Dermis microvascular lymphatic vessel endothelial cell (primary cell): Measurements from ENCODE around the gene KIRREL1. TPM values are rescaled to one million over a fixed set of nuclear protein-coding genes. Genes with fewer than 3 reads are reported as not detected.
"Not testable (repeated sequence)": the region's sequence is repeated elsewhere in the genome, so short reads cannot be mapped to it uniquely, and the experiment has no call there.

Experiments
- DNase-seq, 2 donors: peaks; one replicate each; pipeline versions ENCODE4 v3.0.0 to v3.0.0-alpha.2; 2010; ENCODE audit warnings: low read depth in 2 of 2
- total RNA-seq: library from RNA; depleted of rRNA; stranded (reverse); fragments of >200 nt; gene quantifications from 2 replicates; pipeline ENCODE4 v1.2.1, GENCODE V29; 2014

Gene KIRREL1
- total RNA-seq, 1 donor from 2014 or later: 16.2 TPM

GRCh38 chr1:158103861-158104522, 110.5 kb downstream of the KIRREL1 start:
- no peak for DNase-seq

GRCh38 chr1:158104891-158105290, 111.4 kb downstream of the KIRREL1 start:
- DNase-seq: no peak

- no peak for DNase-seq
Observed at GRCh38 chr1:158105352-158106095, 112.1 kb downstream of the KIRREL1 start.

DNA sequence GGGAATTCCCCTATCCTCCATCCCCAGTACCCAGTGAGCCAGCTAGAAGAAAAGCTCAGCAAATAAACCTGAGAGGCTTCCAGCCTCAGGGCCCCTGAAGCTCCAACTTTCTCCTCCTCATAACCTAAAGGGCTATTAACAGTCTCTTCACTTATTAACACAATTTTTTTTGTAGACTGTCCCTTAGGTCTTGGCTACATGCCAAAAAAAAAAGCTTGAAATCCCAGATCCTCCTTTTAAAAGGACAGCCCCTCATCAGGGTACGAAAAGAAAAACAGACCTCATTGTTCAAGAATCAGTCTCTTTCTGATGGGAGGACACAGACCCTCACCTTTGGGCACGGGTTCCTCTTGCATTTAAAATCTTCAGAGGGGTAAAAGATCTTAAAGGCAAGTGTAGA, 114.5 kb downstream of the KIRREL1 start:
- no peak for DNase-seq

- peak in 1 of 2 donors; percentile 42 for DNase-seq
Observed at GRCh38 chr1:158112994-158113758, 119.7 kb downstream of the KIRREL1 start.

- DNase-seq: no peak
Observed at GRCh38 chr1:158113759-158114127, 120.3 kb downstream of the KIRREL1 start.

- no peak for DNase-seq
Observed at GRCh38 chr1:158115126-158115525, 121.7 kb downstream of the KIRREL1 start.

DNA sequence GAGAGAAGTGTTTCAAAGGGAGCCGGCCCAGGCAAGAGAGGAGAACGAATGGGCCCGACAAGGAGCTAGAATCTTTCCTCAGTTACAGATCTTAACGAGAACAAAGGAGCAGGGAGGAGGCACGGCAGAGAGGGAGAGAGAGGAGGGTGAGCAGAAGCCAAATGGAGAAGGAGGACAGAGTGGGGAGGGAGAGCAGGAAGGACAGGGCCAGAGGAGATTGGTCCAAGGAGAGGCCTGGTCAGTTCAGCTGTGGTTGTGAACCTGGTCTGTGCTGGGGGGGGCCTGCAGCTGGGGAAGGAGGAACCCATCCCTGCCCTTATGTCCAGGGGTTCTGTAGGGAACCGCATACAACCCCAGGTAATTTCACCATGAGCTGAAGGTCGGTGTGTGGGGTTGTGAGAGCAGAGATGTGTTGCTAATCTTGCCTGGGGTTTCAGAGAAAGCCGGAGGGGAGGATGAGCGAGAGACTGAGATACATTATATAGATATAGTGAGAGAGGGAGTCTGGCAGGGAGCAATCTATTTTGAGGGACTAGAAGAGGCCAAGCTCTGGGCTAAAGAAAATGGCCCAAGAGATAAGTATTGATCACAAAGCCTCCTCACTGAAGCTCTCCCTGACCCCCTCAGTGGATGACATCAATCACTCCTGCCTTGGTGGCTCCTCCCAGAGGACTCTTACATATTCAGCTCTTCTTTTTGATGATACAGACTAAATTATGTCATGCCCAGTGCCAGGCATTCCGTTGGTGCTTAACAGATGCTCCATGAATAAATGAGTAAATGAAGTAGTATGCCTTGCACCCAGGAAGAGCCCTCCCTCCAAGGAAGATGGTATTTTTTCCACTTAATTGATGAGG, 123.1 kb downstream of the KIRREL1 start:
- DNase-seq: no peak

DNA sequence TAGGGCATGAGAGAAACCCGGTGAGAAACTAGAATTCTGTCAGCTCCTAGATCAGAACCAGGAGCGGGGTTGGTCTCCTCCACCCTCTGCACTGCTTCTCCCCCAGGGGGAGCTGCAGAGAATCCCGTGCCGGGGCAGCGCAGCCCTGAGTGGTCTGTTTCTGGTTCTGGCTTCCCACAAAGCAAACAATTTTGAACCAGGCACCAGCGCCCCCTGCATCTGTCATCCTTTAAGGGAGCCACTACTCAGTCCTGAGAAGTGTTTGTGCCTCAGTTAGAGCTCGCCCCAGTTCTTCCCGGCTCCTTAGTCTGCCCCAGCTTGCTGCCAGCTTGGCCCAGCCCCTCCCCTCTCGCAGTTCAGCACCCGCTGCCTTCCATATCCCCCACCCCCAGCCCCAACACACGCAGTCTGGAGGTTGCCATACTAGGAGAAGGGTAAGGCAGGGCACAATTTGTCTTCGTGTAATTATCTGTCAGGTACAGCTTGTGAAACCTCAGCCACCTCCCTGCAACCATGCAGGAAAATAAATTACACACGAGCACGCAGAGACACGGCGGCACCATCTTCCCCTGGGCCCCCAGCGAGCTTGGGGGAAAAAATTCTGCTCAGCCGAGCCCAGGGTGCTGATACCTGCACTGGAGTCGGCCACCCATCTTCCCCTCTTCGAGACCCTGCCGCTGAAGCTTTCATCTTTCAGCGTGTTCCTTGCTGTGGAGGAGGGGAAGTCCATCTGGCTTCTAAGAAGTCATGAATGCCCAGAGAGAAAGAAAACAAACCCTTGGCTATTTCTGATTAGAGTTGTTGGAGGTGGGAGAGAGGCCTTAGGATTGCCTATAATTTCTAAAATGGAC, 124.6 kb downstream of the KIRREL1 start:
- peak; percentile 20 to 42 for DNase-seq

DNA sequence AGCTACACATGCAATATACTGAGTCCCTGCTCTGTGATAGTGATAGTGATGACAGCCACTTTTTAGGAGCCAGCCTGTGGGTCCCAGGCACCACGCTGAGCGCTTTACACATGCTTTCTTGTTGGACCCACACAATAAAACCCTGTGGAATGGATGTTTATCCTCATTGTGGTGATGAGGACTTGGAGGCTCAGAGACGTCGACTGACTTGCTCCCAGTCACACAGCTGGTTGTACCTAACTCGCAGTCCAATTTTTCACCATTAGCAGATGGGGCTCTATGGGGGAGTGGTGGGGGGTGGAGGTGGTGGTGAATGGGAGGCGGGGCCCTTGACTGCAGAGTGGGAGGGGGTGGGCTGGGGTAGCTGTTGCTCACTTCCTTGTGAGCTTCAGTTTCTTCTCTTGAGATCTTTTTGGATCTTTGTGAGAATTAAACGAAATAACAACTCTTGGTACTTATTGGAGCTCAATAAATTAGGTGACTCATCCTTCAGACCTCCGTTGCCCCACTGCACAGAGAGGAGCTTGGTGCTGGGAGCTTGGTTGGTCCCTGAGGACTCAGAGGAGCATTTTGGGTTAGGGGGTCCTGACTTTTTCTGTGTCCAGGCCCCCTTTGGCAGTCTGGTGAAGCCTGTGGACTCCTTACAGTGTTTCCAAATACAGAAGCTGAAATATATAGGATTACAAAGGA, 125.4 kb downstream of the KIRREL1 start:
- DNase-seq: no peak

- DNase-seq: no peak
Observed at GRCh38 chr1:158119976-158120653, 126.7 kb downstream of the KIRREL1 start.

DNA sequence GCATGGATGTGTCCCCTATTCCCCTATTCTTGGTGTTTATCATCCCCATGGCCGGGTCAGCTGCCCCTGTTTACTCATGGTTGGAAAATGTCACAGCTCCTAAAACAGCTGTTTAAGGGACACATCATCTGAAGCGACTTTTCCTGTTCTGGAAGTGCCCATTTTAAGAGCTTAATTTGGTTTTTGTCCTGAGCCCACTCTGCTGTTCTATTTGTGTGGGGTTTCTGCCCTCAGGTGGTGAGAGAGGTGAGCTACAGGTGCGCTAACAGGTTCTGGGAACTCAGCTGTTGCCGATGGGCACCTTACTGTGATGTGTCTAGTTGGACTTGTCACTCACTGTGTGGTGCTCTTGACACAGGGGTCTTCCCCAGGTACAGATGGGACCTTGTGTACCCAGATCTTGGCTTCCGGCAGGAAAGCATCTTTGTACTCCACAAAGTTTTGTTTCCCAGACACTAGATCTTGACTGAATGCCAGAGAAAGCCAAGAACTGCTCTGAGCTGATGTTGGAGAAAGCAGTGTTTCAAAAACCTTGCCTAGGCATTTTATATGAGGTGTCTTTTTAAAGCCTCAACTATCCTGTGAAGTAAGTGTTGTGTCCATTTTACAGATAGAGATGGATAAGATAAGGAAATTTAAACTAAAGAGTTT, 128.3 kb downstream of the KIRREL1 start:
- DNase-seq: peak; percentile 30 to 56

DNA sequence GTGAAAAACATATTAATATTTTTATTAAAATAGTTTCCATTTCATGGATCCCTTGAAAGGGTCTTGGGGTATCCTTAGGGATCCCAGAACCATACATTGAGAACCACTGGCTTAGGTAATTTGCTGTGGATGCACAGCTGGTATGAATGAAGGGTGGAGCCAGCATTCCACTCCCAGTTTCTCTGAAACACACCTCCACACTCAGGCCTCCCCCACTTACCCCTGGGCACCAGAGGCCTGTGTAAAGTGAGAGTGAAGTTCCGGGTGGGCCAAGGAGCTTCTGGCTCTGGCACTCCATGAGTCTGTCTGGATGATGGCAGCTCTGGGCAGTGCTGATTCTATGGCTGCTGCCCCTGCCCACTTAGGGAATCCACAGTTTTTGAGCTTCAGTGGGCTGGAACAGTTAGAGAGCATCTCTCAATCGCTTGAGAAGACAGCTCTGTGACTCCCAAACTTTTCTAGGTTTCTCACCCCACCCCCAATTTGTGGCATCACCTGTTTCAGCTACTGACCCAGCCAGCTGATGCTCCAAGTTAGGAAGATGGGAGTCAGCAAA, 129.5 kb downstream of the KIRREL1 start:
- DNase-seq: no peak

- DNase-seq: peak in 1 of 2 donors; percentile 62
Observed at GRCh38 chr1:158124034-158124433, 130.6 kb downstream of the KIRREL1 start.

DNA sequence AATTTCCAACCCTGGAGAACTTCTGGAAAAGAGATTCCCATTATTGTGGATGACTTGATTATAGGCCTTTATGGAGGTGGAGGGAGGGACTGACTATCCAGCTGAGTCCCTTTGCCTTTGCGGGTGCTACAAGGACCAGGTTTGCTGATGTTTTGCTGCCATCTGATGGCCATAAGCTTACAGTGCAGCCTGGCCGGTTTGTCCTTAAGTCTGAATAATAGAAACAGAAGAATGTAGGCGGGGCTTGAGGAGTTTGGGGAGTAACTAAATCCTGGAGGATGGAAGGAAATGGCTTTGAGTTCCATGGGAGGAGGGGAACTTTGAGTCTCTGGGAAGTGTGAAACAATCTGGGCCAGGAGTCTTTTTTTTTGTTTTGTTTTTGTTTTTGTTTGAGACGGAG, 131.6 kb downstream of the KIRREL1 start:
- DNase-seq: peak; percentile 68 to 90

GRCh38 chr1:158126425-158126824, 133.0 kb downstream of the KIRREL1 start:
- DNase-seq: no peak

GRCh38 chr1:158128531-158128930, 135.1 kb downstream of the KIRREL1 start:
- DNase-seq: not testable (repeated sequence)

DNA sequence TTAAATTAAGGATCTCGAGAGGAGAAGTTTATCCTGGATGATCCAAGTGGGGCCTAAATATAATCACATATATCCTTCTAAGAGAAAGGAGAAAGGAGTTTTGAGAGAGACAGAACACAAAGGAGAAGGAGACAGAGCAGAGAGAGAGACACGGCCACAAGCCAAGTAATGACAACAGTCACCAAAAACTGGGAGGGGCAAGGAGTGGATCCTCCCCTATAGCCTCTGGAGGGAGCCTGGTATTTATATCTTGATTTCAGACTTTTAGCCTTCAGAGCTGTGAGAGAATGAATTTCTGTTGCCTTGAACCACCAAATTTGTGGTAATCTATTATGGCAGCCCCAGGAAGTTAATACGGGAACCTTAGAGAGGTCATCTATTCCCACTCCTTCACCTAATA, 137.8 kb downstream of the KIRREL1 start:
- no peak for DNase-seq
